A549 (cell line): Measurements from ENCODE around the gene DSCAML1.

Source experiments
- EP300 ChIP-seq, 2 experiments: fragments of >200 bp; sonication (Bioruptor Twin); formaldehyde crosslinking; IDR thresholded peaks; 2 replicates in 1 of 2; 3 replicates in 1 of 2; pipeline ENCODE4 v1.6.1; 2016 to 2017
- KDM5A ChIP-seq: fragments of 200-600 bp; sonication (generic); IDR thresholded peaks from 2 replicates; pipeline ENCODE4 v1.6.1; 2016; ENCODE audit warnings: antibody characterized with exemption, mild to moderate bottlenecking
- POLR2A ChIP-seq: IDR thresholded peaks from 2 replicates; pipeline ENCODE4 v1.6.1; 2012; ENCODE audit warnings: mild to moderate bottlenecking, low read length
- POLR2AphosphoS2 ChIP-seq: conservative IDR thresholded peaks from 2 replicates; pipeline ENCODE4 v1.6.1; 2012; ENCODE audit warnings: low read length, improper control_type of control experiment, inconsistent platforms
- TF ChIP-seq, protein P1 (sequence below): fragments of >200 bp; sonication (Bioruptor Twin); formaldehyde crosslinking; IDR thresholded peaks from 3 replicates; pipeline ENCODE4 v1.5.1; 2016
- TF ChIP-seq, protein P2 (sequence below): fragments of 150-350 bp; IDR thresholded peaks from 2 replicates; pipeline ENCODE4 v1.6.1; 2014; ENCODE audit warnings: low read depth, mild to moderate bottlenecking, low read length
- TF ChIP-seq, protein P3 (sequence below): IDR thresholded peaks from 2 replicates; pipeline ENCODE4 v1.6.1; 2012
- TF ChIP-seq, protein P4 (sequence below): IDR thresholded peaks from 2 replicates; pipeline ENCODE4 v1.6.1; 2012

DNA sequence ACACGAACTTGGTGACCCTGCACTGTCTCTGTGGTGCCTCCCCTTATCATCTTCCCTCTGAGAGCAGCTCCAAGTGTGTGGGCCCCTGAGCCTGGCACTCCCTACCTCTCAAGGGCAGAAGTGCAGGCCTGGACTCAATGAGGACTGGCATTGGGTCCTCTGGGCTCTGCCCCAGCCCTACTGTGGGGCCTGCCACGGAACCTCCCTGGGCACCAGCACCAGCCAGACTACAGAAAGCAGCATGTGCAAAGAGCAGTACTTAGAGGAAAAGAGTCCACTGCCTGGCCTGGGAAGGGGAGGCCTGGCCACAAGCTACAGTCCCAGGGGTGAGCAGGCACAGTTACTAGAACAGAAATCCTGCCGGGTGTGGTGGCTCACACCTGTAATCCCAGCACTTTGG lies 222.5 kb downstream of the DSCAML1 start:
- TF ChIP-seq, protein P1, sequence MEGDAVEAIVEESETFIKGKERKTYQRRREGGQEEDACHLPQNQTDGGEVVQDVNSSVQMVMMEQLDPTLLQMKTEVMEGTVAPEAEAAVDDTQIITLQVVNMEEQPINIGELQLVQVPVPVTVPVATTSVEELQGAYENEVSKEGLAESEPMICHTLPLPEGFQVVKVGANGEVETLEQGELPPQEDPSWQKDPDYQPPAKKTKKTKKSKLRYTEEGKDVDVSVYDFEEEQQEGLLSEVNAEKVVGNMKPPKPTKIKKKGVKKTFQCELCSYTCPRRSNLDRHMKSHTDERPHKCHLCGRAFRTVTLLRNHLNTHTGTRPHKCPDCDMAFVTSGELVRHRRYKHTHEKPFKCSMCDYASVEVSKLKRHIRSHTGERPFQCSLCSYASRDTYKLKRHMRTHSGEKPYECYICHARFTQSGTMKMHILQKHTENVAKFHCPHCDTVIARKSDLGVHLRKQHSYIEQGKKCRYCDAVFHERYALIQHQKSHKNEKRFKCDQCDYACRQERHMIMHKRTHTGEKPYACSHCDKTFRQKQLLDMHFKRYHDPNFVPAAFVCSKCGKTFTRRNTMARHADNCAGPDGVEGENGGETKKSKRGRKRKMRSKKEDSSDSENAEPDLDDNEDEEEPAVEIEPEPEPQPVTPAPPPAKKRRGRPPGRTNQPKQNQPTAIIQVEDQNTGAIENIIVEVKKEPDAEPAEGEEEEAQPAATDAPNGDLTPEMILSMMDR, result no peak
- no peak for TF ChIP-seq POLR2AphosphoS2
- no peak for TF ChIP-seq POLR2A
- TF ChIP-seq, protein P2, sequence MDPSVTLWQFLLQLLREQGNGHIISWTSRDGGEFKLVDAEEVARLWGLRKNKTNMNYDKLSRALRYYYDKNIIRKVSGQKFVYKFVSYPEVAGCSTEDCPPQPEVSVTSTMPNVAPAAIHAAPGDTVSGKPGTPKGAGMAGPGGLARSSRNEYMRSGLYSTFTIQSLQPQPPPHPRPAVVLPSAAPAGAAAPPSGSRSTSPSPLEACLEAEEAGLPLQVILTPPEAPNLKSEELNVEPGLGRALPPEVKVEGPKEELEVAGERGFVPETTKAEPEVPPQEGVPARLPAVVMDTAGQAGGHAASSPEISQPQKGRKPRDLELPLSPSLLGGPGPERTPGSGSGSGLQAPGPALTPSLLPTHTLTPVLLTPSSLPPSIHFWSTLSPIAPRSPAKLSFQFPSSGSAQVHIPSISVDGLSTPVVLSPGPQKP, result no peak
- no peak for TF ChIP-seq KDM5A
- TF ChIP-seq, protein P3, sequence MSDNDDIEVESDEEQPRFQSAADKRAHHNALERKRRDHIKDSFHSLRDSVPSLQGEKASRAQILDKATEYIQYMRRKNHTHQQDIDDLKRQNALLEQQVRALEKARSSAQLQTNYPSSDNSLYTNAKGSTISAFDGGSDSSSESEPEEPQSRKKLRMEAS, result no peak
- no peak for TF ChIP-seq EP300 (IDR thresholded peaks at IDR 0.05)
- TF ChIP-seq, protein P4, sequence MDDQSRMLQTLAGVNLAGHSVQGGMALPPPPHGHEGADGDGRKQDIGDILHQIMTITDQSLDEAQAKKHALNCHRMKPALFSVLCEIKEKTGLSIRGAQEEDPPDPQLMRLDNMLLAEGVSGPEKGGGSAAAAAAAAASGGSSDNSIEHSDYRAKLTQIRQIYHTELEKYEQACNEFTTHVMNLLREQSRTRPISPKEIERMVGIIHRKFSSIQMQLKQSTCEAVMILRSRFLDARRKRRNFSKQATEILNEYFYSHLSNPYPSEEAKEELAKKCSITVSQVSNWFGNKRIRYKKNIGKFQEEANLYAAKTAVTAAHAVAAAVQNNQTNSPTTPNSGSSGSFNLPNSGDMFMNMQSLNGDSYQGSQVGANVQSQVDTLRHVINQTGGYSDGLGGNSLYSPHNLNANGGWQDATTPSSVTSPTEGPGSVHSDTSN, result no peak
